B cell (primary cell): ENCODE results near the gene RDH5.

ENCODE experiments used
- CTCF ChIP-seq: fragments of 200-600 bp; IDR thresholded peaks from one replicate; pipeline ENCODE4 v1.8.0; 2022; ENCODE audit warnings: antibody characterized with exemption, mild to moderate bottlenecking
- EZH2 ChIP-seq: IDR thresholded peaks from 2 replicates; pipeline ENCODE4 v1.6.1; 2012; ENCODE audit warnings: borderline replicate concordance, low read depth, mild to moderate bottlenecking, moderate library complexity, low read length; ENCODE audit not compliant: insufficient read depth, poor library complexity, severe bottlenecking

GRCh38 chr12:55738123-55739024 is 18.2 kb downstream of the RDH5 start:
- TF ChIP-seq CTCF (peak; percentile 91), EZH2 (no peak)
